ENCODE data around the gene AFF4. TPM values are rescaled to one million over a fixed set of nuclear protein-coding genes. Genes with fewer than 3 reads are reported as not detected.
"Not testable (repeated sequence)": the region's sequence is repeated elsewhere in the genome, so short reads cannot be mapped to it uniquely, and the experiment has no call there.

Gene AFF4
- total RNA-seq, 1 donor from 2014 or later = 88.6 TPM

DNA sequence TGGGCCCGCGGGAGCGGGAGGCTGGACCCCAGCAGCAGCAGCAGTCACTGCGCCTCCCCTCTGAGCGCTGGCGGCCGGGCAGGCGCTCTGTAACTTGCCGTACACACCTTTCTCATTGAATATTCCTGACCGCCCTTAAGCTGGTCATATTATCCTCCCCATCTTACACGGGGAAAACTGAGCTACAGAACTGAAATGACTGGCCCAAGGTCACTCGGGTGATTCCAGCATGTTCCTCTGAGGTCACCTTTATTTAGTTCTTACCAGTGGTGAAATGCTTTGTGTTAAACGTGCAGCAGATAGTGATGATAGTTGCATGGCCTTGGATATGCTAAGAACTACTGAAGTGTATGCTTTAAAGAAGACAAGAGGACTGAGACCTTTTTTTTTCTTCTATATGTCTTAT lies 96.4 kb downstream of the AFF4 start:
- no peak for DNase-seq (ENCODE audit: low spot score)
- intact Hi-C loops (cut with DNase I) = no loop called here
- ATAC-seq = no peak

DNA sequence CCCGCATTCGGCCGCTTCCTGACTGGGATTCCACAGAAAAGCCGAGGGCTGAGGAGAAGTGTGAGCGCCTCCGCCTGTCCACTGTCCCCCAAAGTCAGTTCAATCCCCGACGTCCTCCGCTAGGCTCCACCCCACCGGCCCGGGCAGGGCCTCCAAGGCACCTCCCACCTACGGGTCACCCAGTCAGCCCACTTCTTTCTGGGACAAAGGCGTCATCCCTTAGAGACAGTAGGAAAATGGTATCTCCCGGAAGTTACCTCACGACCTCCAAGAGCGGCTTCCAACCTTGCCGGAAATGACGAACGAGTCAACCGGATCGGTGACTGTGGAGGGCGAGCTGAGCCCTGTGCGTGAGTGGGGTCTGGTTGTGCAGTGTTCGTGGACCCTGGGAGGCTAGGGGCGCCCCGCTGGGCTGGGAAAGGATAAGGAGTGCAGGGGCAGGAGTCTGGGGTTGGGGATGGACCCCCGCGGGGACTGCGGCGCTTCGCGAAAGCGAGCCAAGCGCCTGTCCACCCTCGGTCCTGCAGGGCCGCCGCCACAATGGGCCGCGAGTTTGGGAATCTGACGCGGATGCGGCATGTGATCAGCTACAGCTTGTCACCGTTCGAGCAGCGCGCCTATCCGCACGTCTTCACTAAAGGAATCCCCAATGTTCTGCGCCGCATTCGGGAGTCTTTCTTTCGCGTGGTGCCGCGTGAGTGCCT lies 96.9 kb downstream of the AFF4 start, which contains the start of the genes GDF9 and UQCRQ:
Gene GDF9 (minus strand): TSS at position 128 of the 704 bp plus-strand sequence. CDS start 1,936 bp downstream, outside the sequence.
Gene UQCRQ (plus strand): TSS at position 301 of the 704 bp plus-strand sequence. CDS start 240 bp downstream, at position 541.
- peak; percentile 95 for DNase-seq (ENCODE audit: low spot score)
- ATAC-seq = peak; percentile 100
- intact Hi-C loops (cut with DNase I) = no loop called here

DNA sequence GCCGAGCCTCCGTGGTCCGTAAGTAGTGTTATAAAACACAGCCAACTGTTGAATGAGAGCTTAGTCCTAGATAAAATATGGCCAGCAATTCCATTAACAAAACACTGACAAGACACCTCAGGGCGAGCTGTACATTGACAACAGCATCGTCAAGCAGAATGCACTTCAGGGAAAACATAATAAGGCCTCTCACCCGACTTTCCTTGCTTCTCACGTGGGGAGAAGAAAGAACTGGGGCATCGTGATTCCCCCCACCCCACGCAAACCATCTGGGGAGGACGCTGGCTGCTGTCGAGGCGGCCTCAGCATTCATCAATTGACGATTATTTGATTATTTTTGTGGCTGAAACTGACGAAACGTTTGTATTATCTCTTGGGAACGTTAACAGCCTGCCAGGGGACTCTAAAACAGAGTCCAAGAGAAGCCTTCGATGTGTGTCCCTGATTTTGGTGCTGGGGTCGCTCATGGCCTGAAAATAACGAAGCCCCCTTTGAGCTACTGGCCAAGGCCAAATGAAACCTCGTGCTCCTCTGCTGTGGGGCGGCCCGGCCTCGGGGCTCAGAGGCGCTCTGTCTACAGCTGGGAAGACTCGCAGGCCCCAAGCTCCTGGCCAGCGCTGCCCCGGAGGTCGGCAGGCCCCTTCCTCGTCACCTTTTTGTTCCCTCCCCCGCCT lies 97.6 kb downstream of the AFF4 start:
- no peak for DNase-seq (ENCODE audit: low spot score)
- intact Hi-C loops (cut with DNase I) = no loop called here
- peak; percentile 70 for ATAC-seq

DNA sequence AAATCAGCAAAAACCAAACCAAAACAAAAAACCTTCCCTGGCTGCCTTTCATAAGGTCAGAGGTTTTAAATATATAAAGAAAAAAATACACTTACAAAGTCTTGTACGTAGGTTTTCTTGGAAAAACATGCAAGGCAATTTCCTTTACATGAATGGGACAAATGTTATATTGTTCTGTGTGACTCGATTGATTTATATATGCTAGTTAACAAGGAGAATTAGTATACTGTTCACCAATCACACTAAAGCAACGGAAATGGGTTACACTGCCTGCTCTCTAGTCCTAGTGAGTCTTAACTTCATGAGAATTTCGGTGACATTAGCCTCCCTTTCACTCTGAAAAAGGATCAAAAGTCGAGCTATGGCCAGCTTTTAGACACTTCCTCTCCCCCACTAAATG lies 102.7 kb downstream of the AFF4 start:
- DNase-seq (ENCODE audit: low spot score) (no peak), ATAC-seq (no peak)
- intact Hi-C loops (cut with DNase I) = no loop called here

DNA sequence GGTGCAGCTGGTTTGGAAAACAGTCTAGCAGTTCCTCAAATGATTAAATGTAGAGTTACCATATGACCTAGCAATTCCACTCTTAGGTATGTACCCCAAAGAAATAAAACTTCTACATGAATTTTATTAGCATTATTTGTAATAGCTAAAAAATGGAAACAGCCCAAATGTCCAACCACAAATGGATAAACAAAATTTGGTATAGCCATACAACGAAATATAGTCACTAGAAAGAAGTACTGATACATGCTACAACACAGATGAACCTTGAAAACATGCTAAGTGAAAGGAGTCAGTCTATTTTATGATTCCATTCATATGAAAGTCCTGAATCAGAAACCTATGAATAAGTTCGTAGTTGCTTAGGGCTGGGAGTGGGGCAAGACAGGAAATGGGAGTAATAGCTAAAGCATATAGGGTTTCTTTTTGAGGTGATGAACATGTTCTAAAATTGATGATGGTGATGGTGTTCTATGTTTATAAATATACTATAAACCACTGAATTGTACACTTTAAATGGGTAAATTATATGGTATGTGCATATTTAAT lies 103.5 kb downstream of the AFF4 start:
- DNase-seq (ENCODE audit: low spot score) (no peak), ATAC-seq (no peak)
- intact Hi-C loops (cut with DNase I) = no loop called here

DNA sequence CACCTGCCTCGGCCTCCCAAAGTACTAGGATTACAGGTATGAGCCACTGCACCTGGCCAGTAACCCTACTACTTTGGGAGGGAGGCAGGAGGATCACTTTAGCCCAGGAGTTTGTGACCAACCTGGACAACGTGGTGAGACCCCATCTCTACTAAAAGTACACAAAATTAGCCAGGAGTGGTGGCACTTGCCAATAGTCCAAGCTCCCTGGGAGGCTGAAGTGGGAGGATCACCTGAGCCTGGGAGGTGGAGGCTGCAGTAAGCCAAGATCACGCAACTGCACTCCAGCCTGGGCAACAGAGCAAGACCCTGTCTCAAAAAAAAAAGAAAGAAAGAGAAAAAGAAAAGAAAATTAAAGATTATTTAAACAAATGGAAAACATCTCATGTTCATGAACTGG lies 107.4 kb downstream of the AFF4 start:
- DNase-seq (ENCODE audit: low spot score) (no peak), ATAC-seq (no peak)
- intact Hi-C loops (cut with DNase I) = no loop called here

DNA sequence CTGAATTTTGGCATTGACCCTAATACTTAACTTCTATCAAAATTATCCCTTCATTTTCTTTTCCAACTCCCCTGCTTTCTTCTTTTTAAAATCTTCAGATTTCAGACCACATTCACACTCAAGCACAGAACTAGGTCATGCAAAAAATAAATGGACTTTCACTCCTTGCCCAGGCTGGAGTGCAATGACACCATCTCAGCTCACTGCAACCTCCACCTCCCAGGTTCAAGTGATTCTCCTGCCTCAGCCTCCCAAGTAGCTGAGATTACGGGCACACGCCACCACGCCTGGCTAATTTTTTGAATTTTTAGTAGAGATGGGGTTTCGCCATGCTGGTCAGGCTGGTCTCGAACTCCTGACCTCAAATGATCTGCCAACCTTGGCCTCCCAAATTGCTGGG lies 108.4 kb downstream of the AFF4 start:
- ATAC-seq; intact Hi-C loops (cut with DNase I); DNase-seq (ENCODE audit: low spot score): not testable (repeated sequence)

DNA sequence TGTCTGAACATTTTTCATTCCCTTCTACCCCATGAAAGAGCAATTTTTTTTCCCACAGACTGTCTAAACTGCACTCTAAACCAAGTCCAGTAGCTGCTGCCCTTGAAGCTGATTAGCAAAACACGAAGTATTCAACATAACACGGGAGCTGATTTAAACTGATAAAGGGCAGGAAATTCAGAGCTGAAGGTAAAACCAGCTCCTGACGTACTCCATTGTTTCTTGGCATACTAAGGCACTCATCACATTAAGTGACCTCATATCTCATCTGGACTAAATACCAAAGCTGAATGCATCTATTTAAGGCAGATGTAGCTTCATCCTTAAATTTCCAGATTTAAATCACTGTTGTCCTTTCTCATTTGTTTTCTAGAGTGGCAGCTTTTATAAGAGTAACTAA lies 109.1 kb downstream of the AFF4 start:
- no peak for DNase-seq (ENCODE audit: low spot score)
- intact Hi-C loops (cut with DNase I) = no loop called here
- ATAC-seq = no peak

DNA sequence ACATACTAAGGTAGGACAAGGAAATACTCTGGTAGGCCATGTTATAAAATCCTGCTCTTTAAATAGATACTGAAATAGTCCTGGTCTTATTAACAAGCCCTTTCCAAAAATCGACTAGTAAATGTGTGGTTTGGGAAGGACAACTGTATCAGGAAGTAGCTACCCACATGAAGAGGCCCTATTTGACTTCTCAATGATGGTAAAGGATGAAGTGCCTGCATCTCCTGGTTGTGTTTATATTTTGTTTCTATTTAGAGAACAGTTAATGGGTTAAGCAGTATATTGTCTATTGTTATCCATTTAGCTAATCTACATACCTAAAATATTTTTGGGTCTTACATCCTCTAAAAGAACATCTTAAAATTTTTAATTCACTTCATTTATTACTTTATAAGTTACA lies 109.6 kb downstream of the AFF4 start:
- ATAC-seq (no peak), DNase-seq (ENCODE audit: low spot score) (no peak)
- intact Hi-C loops (cut with DNase I) = no loop called here

DNA sequence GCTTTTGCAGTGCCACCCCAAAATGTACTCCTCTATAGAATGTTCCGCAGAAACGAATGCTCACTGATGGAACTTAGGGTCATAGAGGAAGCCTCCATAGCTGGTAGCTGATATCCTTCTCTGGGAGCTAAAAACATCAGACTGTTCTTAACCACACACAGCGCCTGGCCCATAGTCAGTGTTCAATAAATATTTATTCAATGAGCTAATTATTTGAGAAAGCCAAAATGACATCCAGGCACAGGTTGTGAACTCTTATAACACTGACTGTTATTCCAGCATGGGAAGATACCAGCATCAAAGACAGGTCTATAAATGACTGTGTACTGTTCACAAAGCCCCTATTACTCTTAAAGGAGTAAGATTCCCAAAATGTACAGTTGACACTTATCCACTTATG lies 110.1 kb downstream of the AFF4 start:
- intact Hi-C loops (cut with DNase I) = no loop called here

DNA sequence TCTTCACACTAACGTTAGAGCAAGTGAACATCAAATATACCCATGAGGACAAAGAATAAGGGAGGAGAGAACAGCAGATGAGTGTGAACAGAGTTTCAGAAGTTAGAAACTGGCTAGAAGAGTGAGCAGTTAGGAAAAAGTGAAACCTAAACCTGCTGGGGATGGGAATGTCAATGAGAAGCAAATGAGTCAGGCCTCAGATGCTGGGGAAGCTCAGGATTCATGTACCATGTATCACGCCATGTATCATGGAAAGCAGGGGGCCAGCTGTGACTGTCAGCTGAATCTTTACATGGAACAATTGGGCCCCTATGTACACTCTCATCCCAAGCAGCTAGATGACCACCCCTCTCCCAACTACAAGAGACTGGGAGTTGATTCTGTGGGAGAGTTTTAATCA lies 113.4 kb downstream of the AFF4 start:
- DNase-seq (ENCODE audit: low spot score) (no peak), ATAC-seq (no peak)
- intact Hi-C loops (cut with DNase I) = no loop called here

More for the DNA sequence above, 110.1 kb downstream of the AFF4 start:
- no peak for ATAC-seq
- no peak for DNase-seq (ENCODE audit: low spot score)

DNA sequence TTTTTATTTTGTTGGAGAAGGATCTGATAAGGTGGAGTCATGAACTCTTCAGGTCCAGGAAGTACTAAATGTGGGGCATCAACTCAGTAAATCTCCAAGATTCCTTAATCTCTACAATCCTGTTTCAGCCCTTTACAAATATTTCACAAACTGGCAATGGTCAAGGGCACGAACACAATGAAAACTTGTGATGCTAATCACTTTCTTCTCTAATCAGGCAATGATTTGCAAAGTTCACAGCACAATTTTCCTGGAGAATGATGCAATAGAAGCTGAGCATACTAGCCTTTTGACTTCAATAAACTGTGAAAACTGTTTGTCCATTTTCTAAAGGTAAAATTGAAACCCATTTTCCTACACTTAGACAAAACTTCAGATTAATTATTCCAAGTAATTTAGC lies 114.1 kb downstream of the AFF4 start:
- no peak for ATAC-seq
- DNase-seq (ENCODE audit: low spot score) = no peak
- intact Hi-C loops (cut with DNase I) = no loop called here

DNA sequence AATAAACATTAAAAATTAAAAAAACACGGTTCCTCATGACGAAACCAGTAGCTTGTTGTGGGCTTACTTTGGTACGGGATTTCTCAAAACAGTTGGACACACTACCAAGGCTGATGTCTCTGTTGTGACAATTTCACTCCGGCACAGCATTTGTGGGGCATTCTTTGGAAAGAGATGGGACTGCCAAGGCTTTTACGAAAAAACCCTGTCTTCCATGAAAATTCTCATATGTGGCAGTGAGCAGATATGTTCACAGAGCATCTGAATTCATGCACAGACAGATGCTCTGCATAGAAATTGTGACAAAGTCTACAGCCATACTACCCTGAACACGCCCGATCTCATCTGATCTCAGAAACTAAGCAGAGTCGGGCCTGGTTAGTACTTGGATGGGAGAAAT lies 115.2 kb downstream of the AFF4 start:
- no peak for ATAC-seq
- intact Hi-C loops (cut with DNase I) = no loop called here

DNA sequence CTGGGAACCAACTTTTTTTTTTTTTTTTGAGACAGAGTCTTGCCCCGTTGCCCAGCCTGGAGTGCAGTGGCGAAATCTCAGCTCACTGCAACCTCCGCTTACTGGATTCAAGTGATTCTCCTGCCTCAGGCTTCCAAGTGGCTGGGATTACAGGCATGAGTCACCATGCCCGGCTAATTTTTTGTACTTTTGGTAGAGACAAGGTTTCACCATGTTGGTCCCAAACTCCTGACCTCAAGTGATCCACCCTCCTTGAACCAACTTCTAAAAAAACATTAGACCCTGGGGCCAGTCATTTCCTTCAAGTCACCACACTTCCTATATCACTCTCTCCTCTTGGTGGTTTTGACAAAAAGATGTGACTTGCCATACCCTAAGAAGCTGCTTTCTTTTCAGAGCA lies 122.1 kb downstream of the AFF4 start:
- ATAC-seq (no peak), DNase-seq (ENCODE audit: low spot score) (no peak)
- intact Hi-C loops (cut with DNase I) = no loop called here

More for the DNA sequence above, 115.2 kb downstream of the AFF4 start:
- no peak for DNase-seq (ENCODE audit: low spot score)

DNA sequence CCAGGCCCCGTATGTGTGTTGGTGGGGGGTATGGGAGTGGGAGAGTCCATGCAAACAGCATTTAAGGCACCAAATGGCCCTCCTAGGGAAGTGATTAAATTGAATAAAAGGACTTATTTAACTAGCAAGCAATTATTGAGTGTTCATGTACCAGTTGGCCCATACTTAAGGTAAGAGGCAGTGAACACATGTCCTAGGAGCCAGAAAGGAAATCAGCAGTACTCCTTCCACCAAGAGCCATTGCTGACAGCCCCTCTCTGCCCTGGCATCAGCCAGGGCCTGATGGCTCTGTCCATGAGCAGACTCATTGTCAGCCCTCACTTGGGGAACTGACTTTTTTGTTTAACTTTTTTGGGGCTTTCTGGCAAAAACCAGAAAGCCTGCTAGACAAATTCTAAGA lies 122.5 kb downstream of the AFF4 start:
- no peak for DNase-seq (ENCODE audit: low spot score)
- intact Hi-C loops (cut with DNase I) = no loop called here
- ATAC-seq = no peak

DNA sequence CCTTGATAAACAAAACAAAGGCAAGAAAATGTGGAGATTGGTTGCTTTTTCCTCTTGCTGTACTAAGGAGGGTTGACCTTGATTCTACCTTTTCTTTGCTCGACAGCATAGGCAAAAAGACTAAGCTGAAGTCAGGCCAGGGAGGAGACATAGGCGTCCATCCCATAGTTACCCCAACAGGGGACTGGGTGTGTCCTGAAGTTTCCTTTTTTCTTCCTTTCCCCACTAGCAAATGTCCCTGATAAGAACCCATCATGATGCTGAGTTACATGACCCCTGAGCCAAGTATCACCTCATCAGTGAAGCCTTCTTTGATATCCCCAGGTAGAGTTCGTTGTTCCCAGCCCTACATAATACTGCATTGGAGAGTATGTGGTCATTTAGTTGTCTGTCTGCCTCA lies 123.1 kb downstream of the AFF4 start:
- DNase-seq (ENCODE audit: low spot score) (no peak), ATAC-seq (no peak)
- intact Hi-C loops (cut with DNase I) = no loop called here

DNA sequence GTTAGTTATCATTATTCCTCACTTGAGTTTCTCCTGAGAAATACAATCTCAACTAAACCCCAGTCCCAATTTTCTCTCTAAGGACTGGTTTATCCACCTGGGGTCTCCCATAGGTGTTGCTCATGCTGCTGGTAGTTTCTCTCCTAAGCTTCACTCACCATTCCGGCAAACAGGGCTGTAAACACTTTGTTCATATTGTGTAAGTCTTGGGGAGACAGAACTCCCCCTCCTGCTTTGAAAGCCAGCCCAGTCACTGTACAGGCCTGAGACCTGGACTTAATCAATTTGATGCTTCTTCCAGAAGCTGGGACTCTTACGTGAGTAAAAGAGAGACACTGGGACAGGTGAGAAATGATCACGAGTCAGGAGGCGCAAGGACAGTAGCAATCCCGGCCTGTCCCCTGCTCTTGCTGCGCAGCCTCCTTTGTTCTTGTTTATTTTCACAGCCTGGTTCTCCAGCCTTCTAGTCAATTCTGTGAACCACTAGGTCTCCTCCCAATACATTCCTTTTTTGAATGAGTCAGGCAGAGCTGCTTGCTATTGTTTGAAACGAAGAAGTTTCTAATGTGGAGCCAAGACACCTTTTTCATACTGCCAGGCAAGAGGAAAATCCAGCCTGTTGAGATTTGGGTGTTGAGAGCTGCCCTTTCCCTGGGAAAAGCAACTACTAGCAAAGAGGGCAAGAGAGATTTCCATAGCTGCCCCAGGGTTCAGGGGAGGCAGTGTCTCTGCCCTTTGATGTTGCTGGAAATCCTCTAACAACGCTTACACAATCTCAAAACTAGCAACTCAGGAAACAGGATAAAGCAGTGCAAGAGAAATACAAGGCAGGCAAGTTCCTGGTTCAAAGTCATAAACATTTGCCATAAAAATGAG lies 123.8 kb downstream of the AFF4 start:
- intact Hi-C loops (cut with DNase I) = no loop called here
- ATAC-seq = no peak
- DNase-seq (ENCODE audit: low spot score) = no peak

DNA sequence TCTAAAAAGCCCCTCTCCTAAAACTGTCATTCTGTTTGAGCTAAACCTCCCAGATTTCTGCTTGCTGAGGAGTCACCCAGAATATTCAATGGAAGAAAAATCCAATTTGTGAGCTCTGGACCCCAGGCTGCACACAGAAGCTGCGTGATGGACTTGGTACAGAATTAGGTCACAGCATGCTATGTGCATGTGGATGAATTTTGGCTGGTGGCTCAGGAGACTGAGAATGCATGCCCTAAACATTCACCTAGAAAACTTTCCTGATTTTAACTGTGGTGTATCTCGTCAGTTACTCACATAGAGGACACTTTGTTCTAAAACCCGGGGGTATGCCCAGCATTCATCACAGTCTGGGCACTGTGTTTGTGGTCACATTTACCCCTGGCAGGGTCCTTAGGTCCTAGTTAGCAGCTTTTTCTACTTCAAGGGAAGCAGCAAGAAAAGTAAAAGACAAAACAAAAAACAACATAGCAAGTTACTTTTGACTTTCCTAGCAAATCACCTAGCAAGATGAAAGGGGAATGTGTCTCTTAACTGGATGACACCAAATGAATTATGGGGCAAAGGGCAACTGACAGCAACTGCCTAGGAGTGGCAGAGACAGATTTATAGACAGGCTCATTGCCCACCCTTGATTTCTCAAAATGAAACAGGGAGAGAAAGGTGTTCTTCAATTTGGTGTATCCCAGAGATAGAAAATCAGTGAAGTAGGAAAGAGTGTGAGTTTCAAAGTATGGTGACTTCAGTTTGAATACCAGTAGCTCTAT lies 124.7 kb downstream of the AFF4 start:
- DNase-seq (ENCODE audit: low spot score) = no peak

DNA sequence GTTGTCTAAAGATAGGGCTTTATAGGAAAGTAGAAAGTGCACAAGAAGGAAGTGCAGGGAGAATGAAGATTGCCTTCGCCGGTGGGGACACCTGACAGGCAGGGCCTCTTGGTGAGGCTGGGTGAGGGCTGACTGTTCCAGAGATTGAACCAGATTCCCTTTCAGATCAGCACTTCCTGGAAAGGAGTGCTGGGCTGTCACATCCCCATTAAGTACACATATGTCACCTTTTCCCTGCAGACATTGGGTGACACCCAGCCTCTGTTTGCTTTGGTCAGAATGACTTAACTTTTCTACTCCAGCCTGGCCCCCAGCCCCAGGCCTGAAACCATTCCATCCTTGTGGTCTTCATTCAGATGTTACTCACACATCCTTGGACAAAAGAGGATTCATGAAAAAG lies 125.6 kb downstream of the AFF4 start:
- intact Hi-C loops (cut with DNase I) = no loop called here
- DNase-seq (ENCODE audit: low spot score) = no peak
- no peak for ATAC-seq

More for the DNA sequence above, 124.7 kb downstream of the AFF4 start:
- intact Hi-C loops (cut with DNase I) = no loop called here
- no peak for ATAC-seq

Measured in sciatic nerve (tissue), 2 donors.